Neural crest cell (in vitro differentiated cells): Measurements from ENCODE around the gene ELL. TPM values are rescaled to one million over a fixed set of nuclear protein-coding genes. Genes with fewer than 3 reads are reported as not detected.

Source experiments
- DNase-seq: peaks from one replicate; pipeline ENCODE4 v3.0.0; 2021; ENCODE audit warnings: low read depth, mixed read lengths, low spot score
- H3K27ac Mint-ChIP-seq: one replicate; pipeline ENCODE4 v1.8.0; 2021; ENCODE audit warnings: mild to moderate bottlenecking, mixed read lengths; ENCODE audit not compliant: unreplicated experiment
- H3K27me3 Mint-ChIP-seq: 2 replicates; pipeline ENCODE4 v1.8.0; 2021; ENCODE audit warnings: low read depth, mild to moderate bottlenecking, mixed read lengths
- H3K36me3 Mint-ChIP-seq: 2 replicates; pipeline ENCODE4 v1.8.0; 2021; ENCODE audit warnings: low read depth, mild to moderate bottlenecking, mixed read lengths
- H3K4me1 Mint-ChIP-seq: 2 replicates; pipeline ENCODE4 v1.8.0; 2021; ENCODE audit warnings: mixed read lengths
- H3K4me3 Mint-ChIP-seq: one replicate; pipeline ENCODE4 v1.8.0; 2021; ENCODE audit warnings: mild to moderate bottlenecking, mixed read lengths
- H3K9me3 Mint-ChIP-seq: 2 replicates; pipeline ENCODE4 v1.8.0; 2021; ENCODE audit warnings: mixed read lengths
- total RNA-seq: library from RNA; stranded (reverse); gene quantifications from 2 replicates; pipeline ENCODE4 v1.2.1, GENCODE V29; 2021
- TF ChIP-seq, protein P1 (sequence below): fragments of 200-600 bp; sonication (generic); conservative IDR thresholded peaks from 2 replicates; pipeline ENCODE4 v1.5.0; 2021; ENCODE audit warnings: antibody characterized with exemption, mild to moderate bottlenecking

The ELL gene
- total RNA-seq, 1 donor from 2014 or later: 11.1 TPM

DNA sequence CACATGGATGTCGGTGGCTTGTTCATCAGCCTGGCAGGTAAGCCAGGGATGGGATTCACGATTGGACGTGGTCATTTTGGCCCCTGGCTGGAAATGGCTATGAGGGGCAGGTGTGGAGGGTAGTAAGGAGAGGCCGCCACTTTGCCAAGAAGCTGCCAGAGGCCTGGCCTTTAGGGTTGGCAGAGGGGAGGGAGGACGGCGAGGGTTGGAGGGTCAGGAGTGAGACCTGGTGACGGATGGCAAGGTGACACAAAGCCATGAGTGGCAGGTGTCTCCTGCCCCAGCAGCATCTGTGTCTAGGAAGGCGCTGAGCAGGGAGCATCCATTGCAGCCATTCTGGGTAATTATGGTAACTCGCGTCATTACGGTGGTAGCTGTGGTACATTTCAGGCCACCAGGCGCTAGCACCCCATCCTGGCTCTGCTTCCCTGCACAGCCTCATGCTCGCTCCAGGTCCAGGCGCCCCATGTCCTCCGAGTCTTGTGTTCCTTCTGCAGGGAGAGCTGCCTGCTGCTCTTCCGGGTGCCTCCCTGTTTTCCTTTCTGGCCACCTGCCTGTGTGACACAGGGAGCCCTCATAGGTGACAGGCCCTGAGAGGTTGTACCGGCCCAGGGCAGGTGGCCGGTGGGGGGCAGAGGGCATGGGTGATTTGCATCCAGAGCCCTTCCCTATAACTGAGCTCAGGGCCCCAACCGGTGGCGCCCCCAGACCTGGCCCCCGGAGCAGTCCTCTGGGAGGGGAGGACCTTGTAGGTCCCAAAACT lies 98.4 kb downstream of the ELL start:
- Mint-ChIP-seq H3K36me3 (no peaks in the 10 kb centered on the region), H3K4me3 (peak overlapping the region; percentile 60), H3K9me3 (no peaks in the 10 kb centered on the region), H3K27ac (peak overlapping the region; percentile 67), H3K4me1 (peaks cover 29% of the 10 kb centered on the region), H3K27me3 (peaks cover 17% of the 10 kb centered on the region)
- no peak for DNase-seq
- TF ChIP-seq, protein P1, sequence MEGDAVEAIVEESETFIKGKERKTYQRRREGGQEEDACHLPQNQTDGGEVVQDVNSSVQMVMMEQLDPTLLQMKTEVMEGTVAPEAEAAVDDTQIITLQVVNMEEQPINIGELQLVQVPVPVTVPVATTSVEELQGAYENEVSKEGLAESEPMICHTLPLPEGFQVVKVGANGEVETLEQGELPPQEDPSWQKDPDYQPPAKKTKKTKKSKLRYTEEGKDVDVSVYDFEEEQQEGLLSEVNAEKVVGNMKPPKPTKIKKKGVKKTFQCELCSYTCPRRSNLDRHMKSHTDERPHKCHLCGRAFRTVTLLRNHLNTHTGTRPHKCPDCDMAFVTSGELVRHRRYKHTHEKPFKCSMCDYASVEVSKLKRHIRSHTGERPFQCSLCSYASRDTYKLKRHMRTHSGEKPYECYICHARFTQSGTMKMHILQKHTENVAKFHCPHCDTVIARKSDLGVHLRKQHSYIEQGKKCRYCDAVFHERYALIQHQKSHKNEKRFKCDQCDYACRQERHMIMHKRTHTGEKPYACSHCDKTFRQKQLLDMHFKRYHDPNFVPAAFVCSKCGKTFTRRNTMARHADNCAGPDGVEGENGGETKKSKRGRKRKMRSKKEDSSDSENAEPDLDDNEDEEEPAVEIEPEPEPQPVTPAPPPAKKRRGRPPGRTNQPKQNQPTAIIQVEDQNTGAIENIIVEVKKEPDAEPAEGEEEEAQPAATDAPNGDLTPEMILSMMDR: no peak

DNA sequence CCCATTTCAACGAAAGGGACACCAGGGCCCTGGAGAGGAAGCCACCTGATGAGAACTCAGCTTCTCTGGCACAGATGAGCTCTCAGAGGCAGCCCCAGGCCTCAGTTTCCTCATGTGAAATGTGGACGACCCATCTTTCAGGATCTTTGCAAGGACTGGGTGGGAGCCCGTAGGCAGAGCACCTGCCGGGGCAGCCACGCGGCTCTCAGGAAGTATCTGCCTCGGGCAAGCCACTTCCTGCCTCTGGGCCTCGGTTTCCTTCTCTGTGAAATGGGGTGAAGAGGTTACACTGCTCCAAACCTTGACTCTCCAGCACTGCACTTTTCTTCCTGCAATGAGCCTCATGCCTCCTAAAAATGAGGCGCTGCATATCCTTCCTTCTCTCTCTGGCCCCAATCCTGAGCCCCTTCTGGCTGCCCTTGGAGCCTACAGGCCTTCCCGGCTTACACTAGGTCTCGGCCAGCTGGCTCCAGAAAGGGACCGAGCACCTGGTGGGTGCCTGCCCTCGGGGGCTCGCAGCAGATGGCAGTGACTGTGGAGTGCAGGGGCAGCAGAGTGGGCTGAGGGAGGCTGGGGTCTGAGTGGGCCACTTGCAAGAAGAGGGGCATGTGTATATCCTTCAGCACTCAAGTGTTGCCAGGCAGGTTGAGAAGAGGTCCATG lies 99.2 kb downstream of the ELL start:
- Mint-ChIP-seq H3K9me3 (no peaks in the 10 kb centered on the region), H3K4me3 (peak overlapping the region; percentile 78), H3K27ac (peak overlapping the region; percentile 67), H3K36me3 (no peaks in the 10 kb centered on the region), H3K4me1 (peaks cover 32% of the 10 kb centered on the region), H3K27me3 (peaks cover 22% of the 10 kb centered on the region)
- TF ChIP-seq, protein P1: no peak
- no peak for DNase-seq

DNA sequence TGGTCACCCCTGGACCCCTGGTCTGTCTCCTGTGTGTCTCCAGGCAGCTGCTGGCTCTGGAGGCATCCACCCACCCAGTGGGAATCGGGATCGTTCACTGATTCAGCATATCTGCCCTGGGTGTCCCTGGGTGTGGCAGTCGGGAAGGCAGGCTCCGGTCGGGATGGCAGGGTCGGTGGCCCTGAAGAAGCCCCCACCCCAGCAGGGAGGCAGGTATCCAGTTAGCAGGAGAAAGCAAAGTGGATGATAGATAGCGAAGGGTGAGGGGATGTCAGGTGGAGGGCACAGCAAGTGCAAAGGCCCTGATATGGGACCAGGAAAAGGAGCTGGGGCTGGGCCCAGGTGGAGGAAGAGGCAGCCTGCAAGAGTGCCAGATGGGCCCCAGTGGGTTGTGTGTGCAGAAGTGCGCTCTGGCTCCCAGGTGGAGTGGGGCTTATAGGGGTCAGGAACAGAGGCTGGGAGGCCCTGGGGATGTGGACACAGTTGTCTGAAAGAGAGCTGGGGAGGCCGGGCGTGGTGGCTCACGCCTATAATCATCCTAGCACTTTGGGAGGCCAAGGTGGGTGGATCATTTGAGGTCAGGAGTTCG lies 100.4 kb downstream of the ELL start:
- peaks cover 40% of the 10 kb centered on the region for H3K4me1 Mint-ChIP-seq
- H3K27me3 Mint-ChIP-seq: peaks cover 28% of the 10 kb centered on the region
- no peak overlapping the region for H3K27ac Mint-ChIP-seq
- peak overlapping the region; percentile 78 for H3K4me3 Mint-ChIP-seq
- DNase-seq: no peak
- H3K36me3 Mint-ChIP-seq: no peaks in the 10 kb centered on the region
- no peaks in the 10 kb centered on the region for H3K9me3 Mint-ChIP-seq
- TF ChIP-seq, protein P1: no peak

DNA sequence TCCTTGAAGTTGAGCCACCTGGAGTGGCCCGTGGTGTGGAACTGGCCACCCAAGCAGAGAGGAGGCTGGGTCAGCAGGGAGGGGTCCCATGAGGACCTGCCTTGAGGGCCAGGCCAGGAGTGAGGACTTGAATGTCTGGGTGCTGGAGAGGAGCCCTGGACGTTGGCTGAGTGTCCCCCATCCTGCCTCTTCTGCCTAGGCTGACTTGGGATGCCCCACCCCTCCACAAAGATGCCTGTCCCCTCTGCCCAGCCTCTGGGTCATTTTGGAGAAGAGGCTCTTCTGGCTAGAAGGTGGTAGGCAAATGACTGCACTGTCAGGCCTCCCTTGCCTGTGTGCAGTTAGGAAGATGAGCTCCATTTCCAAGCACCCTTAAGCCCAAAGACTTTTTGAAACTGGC lies 100.9 kb downstream of the ELL start:
- no peak for DNase-seq
- H3K4me3 Mint-ChIP-seq: peak overlapping the region; percentile 78
- H3K9me3 Mint-ChIP-seq: no peaks in the 10 kb centered on the region
- no peaks in the 10 kb centered on the region for H3K36me3 Mint-ChIP-seq
- peaks cover 32% of the 10 kb centered on the region for H3K27me3 Mint-ChIP-seq
- peaks cover 42% of the 10 kb centered on the region for H3K4me1 Mint-ChIP-seq
- no peak overlapping the region for H3K27ac Mint-ChIP-seq
- TF ChIP-seq, protein P1: no peak

DNA sequence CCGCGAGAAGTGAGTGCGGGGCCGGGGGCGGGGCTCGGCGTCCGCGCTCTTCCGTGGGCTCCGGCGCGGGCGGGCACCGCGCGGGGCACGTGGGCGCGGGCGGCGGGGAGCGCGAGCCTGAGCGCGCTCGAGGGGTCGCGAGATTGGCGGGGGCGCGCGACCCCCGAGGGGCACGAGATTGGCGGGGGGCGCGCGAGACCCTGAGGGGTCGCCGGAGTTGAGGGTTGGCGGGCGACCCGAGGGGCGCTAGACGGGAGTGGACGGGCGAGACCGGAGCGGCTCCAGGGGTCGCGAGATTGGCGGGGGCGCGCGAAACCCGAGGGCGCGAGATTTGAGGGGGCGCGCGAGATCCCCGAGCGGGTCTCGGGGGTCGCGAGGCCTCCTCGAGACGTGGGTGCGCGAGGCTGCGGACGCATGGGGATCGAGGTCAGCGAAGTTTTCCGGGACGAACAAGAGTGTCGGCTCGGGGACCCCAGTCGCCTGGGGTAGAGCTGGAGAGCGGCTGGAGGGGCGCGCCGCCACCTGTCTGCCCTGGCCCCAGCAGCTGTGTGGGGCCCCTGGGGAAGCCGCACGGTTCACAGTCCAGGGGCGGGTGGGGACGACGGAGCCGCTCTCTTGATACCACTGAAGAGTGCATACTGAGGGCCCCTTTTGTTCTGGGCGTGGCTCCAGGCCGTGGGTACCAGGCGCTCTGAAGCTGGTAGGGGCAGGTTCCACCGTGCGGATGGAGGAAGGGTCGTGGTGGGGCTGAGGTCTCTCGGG lies 102.0 kb downstream of the ELL start:
- H3K4me1 Mint-ChIP-seq: peaks cover 43% of the 10 kb centered on the region
- TF ChIP-seq, protein P1: no peak
- no peaks in the 10 kb centered on the region for H3K36me3 Mint-ChIP-seq
- H3K4me3 Mint-ChIP-seq: peak overlapping the region; percentile 89
- DNase-seq: no peak
- no peaks in the 10 kb centered on the region for H3K9me3 Mint-ChIP-seq
- no peak overlapping the region for H3K27ac Mint-ChIP-seq
- H3K27me3 Mint-ChIP-seq: peaks cover 34% of the 10 kb centered on the region
